Stimulated activated CD8-positive, alpha-beta memory T cell treated with anti-CD3 and anti-CD28 coated beads, Interleukin-4, amount 100 ng/mL, for 24 hours (primary cell): ENCODE results near the gene MAP4K2.

Experiments
- DNase-seq: peaks from one replicate; pipeline ENCODE4 v3.0.0-alpha.2; 2020; ENCODE audit warnings: low read depth

The MAP4K2 gene

GRCh38 chr11:64767344-64768299, 35.4 kb downstream of the MAP4K2 start:
- DNase-seq, result peak; percentile 72

GRCh38 chr11:64766881-64767280, 36.1 kb downstream of the MAP4K2 start:
- DNase-seq, result no peak

GRCh38 chr11:64765851-64766665, 37.0 kb downstream of the MAP4K2 start:
- DNase-seq, result no peak

- DNase-seq, result no peak
Observed at GRCh38 chr11:64765291-64765850, 37.6 kb downstream of the MAP4K2 start.

GRCh38 chr11:64764753-64765152, 38.3 kb downstream of the MAP4K2 start:
- DNase-seq, result no peak

GRCh38 chr11:64764040-64764611, 38.9 kb downstream of the MAP4K2 start:
- DNase-seq, result peak; percentile 40

- no peak for DNase-seq
Observed at GRCh38 chr11:64763526-64764039, 39.4 kb downstream of the MAP4K2 start.

- no peak for DNase-seq
Observed at GRCh38 chr11:64762674-64763525, 40.1 kb downstream of the MAP4K2 start.

GRCh38 chr11:64762277-64762673, 40.7 kb downstream of the MAP4K2 start:
- no peak for DNase-seq

GRCh38 chr11:64760759-64761420, 42.1 kb downstream of the MAP4K2 start:
- DNase-seq, result no peak

GRCh38 chr11:64759722-64760719, 43.0 kb downstream of the MAP4K2 start, which contains the start of gene PYGM:
Gene PYGM (minus strand): TSS chr11:64759974. CDS start chr11:64759898, 76 bp downstream.
- DNase-seq, result no peak

- DNase-seq, result no peak
Observed at GRCh38 chr11:64759131-64759721, 43.8 kb downstream of the MAP4K2 start.

- no peak for DNase-seq
Observed at GRCh38 chr11:64758330-64759079, 44.5 kb downstream of the MAP4K2 start.

- no peak for DNase-seq
Observed at GRCh38 chr11:64757549-64758329, 45.3 kb downstream of the MAP4K2 start.

- DNase-seq, result no peak
Observed at GRCh38 chr11:64755681-64756361, 47.2 kb downstream of the MAP4K2 start.

GRCh38 chr11:64754919-64755662, 47.9 kb downstream of the MAP4K2 start:
- no peak for DNase-seq
